ENCODE data around the gene GSTT2. TPM values are rescaled to one million over a fixed set of nuclear protein-coding genes. Genes with fewer than 3 reads are reported as not detected.
A peak's percentile ranks its signal among the peaks of the same experiment; 100 is the strongest.
"Not testable (repeated sequence)": the region's sequence is repeated elsewhere in the genome, so short reads cannot be mapped to it uniquely, and the experiment has no call there.

GSTT2 gene
- not detected in 2 replicates for total RNA-seq (2013; cell fraction: nucleolus; rRNA removed)
- not detected in 2 replicates for total RNA-seq (2014; rRNA removed)
- total RNA-seq (2014; rRNA removed; fragmentation: Illumina TruSeq; extraction: Trizol), result not detected in 2 replicates
- total RNA-seq (2021), result not detected in 2 replicates
- polyA plus RNA-seq (2011; ENCODE audit: low read depth), result not detected
- not detected in 2 replicates for polyA plus RNA-seq (2011; rRNA removed)
- polyA plus RNA-seq (2011; cell fraction: cytosol; rRNA removed), result not detected in 2 replicates
- not detected in 2 replicates for polyA plus RNA-seq (2011; cell fraction: nucleus; rRNA removed)
- not detected in 2 replicates for polyA plus RNA-seq (2012)
- polyA plus RNA-seq (2014; fragmentation: Illumina TruSeq; extraction: Trizol), result not detected in 2 replicates
- not detected for polyA plus RNA-seq (2014; fragmentation: Nextera tagmentation; extraction: Ambion mirVana)
- not detected in 2 replicates for polyA plus RNA-seq (2014; rRNA removed)
- polyA plus RNA-seq (2016; fragmentation: Nextera tagmentation; extraction: Ambion mirVana), result not detected
- polyA minus RNA-seq (2011; rRNA and poly(A)+ RNA removed), result not detected in 2 replicates
- polyA minus RNA-seq (2011; cell fraction: cytosol; rRNA and poly(A)+ RNA removed), result not detected in 2 replicates
- polyA minus RNA-seq (2011; cell fraction: nucleus; rRNA and poly(A)+ RNA removed), result not detected in 2 replicates
- percentile 18 among the genes with signal in this experiment for Bru-seq, nascent RNA
- percentile 24 among the genes with signal in this experiment for BruChase-seq, experiment 1, labeled RNA remaining after a 6-hour chase
- percentile 23 among the genes with signal in this experiment for BruChase-seq, experiment 2, labeled RNA remaining after a 2-hour chase
- long read RNA-seq, experiment 1, result 0 reads
- long read RNA-seq, experiment 2, result 0 reads

DNA sequence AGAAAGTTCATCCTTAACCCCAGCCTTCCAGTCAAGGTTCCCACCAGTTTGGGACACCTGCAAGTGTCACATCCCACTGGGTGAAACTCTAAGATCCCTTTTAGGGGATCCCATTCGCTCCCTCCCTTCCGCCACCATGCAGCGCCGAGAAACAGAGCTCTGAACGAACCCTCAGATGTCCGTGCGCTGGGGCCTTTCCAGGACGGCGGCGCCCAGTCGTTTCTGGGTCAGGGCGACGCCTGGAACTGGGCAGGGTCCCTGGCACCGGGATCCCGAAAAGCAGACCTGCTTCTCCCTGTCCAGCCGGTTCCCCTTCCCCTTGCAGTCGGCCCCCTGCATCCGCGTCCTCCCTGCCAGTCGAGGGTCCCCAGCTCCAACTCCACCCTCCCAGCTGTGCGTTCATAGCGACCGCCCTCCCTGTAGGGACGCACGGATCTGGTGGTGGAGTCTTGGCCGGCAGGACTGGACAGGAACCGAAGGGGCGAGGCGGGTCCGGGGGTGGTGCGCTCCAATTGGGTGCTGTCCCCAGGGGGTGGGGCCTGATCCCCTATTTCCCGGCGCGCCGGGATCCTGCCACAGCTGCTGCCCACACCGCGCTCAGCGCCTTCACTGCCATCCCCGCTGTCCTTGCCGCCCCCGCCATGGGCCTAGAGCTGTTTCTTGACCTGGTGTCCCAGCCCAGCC, at the start of gene GSTT2:
GSTT2 (plus strand) TSS at position 578 of the 684 bp plus-strand sequence.
- H3K4me2 ChIP-seq (ENCODE audit: control insufficient read depth, insufficient read depth); H3K4me3 ChIP-seq; H4K20me1 ChIP-seq (ENCODE audit: control insufficient read depth, insufficient read depth); H3K36me3 ChIP-seq (ENCODE audit: control insufficient read depth in 2 of 2, insufficient read depth in 2 of 2, low read length in 1 of 2); H2AFZ ChIP-seq (ENCODE audit: control insufficient read depth, low read depth, low read length); FAIRE-seq; SMC1A ChIA-PET (ENCODE audit: uncharacterized antibody, unreplicated experiment); intact Hi-C loops (cut with micrococcal nuclease; ENCODE audit: unreplicated experiment); RAD21 ChIA-PET (ENCODE audit: unreplicated experiment); H3K79me2 ChIP-seq (ENCODE audit: control insufficient read depth, insufficient read depth, low read length); H3K27ac ChIP-seq (ENCODE audit: control insufficient read depth, insufficient read depth); H3K4me1 ChIP-seq (ENCODE audit: control insufficient read depth, insufficient read depth, low read length); POLR2A ChIA-PET; H3K9me3 ChIP-seq (replicated peaks; ENCODE audit: control insufficient read depth, insufficient read depth, low read length); CTCF ChIA-PET; BruUV-seq (replicated peaks); H3K9ac ChIP-seq (ENCODE audit: control insufficient read depth, insufficient read depth, low read length); H3K27me3 ChIP-seq (replicated peaks in 1 of 2; ENCODE audit: control insufficient read depth in 2 of 2, insufficient read depth in 2 of 2, low read length in 1 of 2); DNase-seq (ENCODE audit: low read depth, low spot score); in situ Hi-C loops (cut with MboI): not testable (repeated sequence)
- peak; percentile 69 for ATAC-seq
- no CpG with 5 or more reads among the region's 41 CpGs for WGBS (ENCODE audit: insufficient coverage, insufficient replicate concordance, low lambda C conversion rate, missing lambda C conversion rate)

DNA sequence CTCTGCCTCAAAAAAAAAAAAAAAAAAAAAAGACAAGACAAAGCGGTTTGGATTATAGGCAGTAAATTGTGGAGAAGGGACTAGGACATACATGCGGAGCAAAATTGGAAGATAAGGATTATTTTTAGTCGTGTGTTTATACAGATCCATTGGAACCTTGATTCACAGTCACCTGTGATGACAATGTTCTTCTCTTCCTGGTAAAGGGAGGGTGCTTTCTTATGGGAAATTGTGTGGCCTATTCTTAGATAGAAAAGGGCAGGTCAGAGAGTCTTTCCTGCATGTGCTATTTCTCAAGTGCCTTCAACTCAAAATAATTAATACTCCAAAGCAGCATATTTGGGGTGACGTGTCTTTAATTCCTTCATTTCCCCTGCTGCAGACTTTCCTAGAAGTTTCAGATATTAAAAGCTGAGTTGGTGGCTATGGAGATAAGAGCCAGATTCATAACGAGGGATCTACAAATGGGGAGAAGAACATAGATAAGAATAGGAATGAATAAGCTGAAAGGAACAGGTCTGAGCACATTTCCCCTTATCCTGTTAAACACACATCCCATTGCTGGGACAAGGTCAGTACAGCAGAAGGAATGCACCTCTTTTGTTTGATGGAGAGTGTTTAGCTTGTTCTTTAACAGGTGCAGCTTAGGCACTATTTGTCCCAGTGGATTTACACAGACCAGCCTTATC, 41.5 kb upstream of the GSTT2 start:
- no peak overlapping the region for H3K4me2 ChIP-seq (ENCODE audit: control insufficient read depth, insufficient read depth)
- BruUV-seq (replicated peaks), result no TSS peak
- no peaks in the 10 kb centered on the region for H3K36me3 ChIP-seq (ENCODE audit: control insufficient read depth in 2 of 2, insufficient read depth in 2 of 2, low read length in 1 of 2)
- ChIA-PET SMC1A (ENCODE audit: uncharacterized antibody, unreplicated experiment) (no interaction called here), POLR2A (no interaction called here), RAD21 (ENCODE audit: unreplicated experiment) (no interaction called here), CTCF (no interaction called here)
- H3K9me3 ChIP-seq (replicated peaks; ENCODE audit: control insufficient read depth, insufficient read depth, low read length), result no peaks in the 10 kb centered on the region
- ATAC-seq, result no peak
- H3K27ac ChIP-seq (ENCODE audit: control insufficient read depth, insufficient read depth), result no peak overlapping the region
- no peak for DNase-seq (ENCODE audit: low read depth, low spot score)
- H3K4me1 ChIP-seq (ENCODE audit: control insufficient read depth, insufficient read depth, low read length), result no peaks in the 10 kb centered on the region
- in situ Hi-C loops (cut with MboI), result loop anchor here (5.0 kb wide), 1 partner anchor 69 kb away; the partner anchor contains the start of gene GSTT4
- H4K20me1 ChIP-seq (ENCODE audit: control insufficient read depth, insufficient read depth), result no peaks in the 10 kb centered on the region
- no peaks in the 10 kb centered on the region for H3K79me2 ChIP-seq (ENCODE audit: control insufficient read depth, insufficient read depth, low read length)
- WGBS (ENCODE audit: insufficient coverage, insufficient replicate concordance, low lambda C conversion rate, missing lambda C conversion rate), result 48% methylated on average over 5 of the region's 5 CpGs
- no peak overlapping the region for H3K4me3 ChIP-seq
- no peaks in the 10 kb centered on the region for H3K27me3 ChIP-seq (replicated peaks in 1 of 2; ENCODE audit: control insufficient read depth in 2 of 2, insufficient read depth in 2 of 2, low read length in 1 of 2)
- H2AFZ ChIP-seq (ENCODE audit: control insufficient read depth, low read depth, low read length), result no peak overlapping the region
- no peak overlapping the region for H3K9ac ChIP-seq (ENCODE audit: control insufficient read depth, insufficient read depth, low read length)
- intact Hi-C loops (cut with micrococcal nuclease; ENCODE audit: unreplicated experiment), result no loop called here
- FAIRE-seq, result no peak
- TF ChIP-seq MEF2A (IDR thresholded peaks at IDR 0.05; ENCODE audit: insufficient read depth, low read depth, low read length) (no peak), USF2 (IDR thresholded peaks at IDR 0.05; ENCODE audit: borderline replicate concordance, low read depth, low read length) (no peak), SMAD1 (IDR thresholded peaks at IDR 0.05; ENCODE audit: low read depth, partially characterized antibody) (no peak), TAF1 (IDR thresholded peaks at IDR 0.05; ENCODE audit: borderline replicate concordance, low read depth, low read length) (no peak), PRDM15 (CRISPR knock-in tag; IDR thresholded peaks at IDR 0.05) (no peak), SP1 (IDR thresholded peaks at IDR 0.05; ENCODE audit: low read depth, low read length) (no peak)
